Measurements from ENCODE around the gene SDCBP2.

DNA sequence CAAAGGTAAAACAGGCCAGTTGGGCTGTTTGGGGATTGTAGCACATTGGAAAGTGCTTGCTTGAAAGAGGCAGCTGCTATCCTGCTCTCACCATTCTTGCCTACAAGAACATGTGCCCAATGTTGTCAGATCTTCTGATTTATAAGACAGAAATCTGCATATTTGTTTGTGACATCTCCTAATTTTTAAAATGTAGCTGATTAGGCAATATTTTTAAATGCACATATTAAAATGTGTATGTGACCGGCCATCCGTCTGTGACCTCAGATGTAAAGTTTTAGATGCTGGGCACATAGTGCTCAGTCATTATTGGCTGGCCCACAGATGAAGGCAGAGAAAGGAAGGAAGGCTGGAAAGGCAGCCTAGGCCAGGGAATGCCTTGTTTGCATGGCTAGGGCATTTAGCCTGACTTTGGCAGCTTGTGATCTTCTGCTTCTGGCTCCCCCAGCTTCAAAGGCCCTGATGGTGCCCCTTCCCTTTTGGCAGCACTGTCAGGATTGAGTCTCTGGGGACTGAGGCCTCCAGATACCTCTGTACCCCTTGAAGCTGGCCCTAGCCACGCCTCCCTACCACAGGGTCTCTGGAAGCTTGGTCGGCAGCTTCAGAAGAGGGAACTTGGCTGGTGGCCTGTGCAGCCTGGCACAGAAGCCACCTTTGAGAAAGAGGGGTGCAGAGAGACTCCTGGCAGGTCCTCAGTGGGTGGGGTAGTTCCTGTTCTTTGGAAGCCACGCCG, 56.4 kb downstream of the SDCBP2 start:
- no peak for TF ChIP-seq EZH2 (IDR thresholded peaks at IDR 0.05; ENCODE audit: low read length)
- TF ChIP-seq, protein P1, sequence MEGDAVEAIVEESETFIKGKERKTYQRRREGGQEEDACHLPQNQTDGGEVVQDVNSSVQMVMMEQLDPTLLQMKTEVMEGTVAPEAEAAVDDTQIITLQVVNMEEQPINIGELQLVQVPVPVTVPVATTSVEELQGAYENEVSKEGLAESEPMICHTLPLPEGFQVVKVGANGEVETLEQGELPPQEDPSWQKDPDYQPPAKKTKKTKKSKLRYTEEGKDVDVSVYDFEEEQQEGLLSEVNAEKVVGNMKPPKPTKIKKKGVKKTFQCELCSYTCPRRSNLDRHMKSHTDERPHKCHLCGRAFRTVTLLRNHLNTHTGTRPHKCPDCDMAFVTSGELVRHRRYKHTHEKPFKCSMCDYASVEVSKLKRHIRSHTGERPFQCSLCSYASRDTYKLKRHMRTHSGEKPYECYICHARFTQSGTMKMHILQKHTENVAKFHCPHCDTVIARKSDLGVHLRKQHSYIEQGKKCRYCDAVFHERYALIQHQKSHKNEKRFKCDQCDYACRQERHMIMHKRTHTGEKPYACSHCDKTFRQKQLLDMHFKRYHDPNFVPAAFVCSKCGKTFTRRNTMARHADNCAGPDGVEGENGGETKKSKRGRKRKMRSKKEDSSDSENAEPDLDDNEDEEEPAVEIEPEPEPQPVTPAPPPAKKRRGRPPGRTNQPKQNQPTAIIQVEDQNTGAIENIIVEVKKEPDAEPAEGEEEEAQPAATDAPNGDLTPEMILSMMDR (optimal IDR thresholded peaks at IDR 0.05 in 1 of 3, IDR thresholded peaks at IDR 0.05 in 1 of 3, conservative IDR thresholded peaks at IDR 0.05 in 1 of 3; ENCODE audit: extremely low read depth in 1 of 3, insufficient read depth in 2 of 3, low read length in 3 of 3) = no peak

Measured in keratinocyte (primary cell).